ENCODE measurements around the gene C6orf62.
"Not testable (repeated sequence)": the region's sequence is repeated elsewhere in the genome, so short reads cannot be mapped to it uniquely, and the experiment has no call there.

Gene C6orf62

GRCh38 chr6:24761193-24761835 lies 42.4 kb upstream of the C6orf62 start:
- TF ChIP-seq CTCF (IDR thresholded peaks at IDR 0.05; ENCODE audit: extremely low read depth, missing control alignments) = no peak
- no peak for DNase-seq (ENCODE audit: low spot score)

GRCh38 chr6:24760210-24760609 lies 41.3 kb upstream of the C6orf62 start:
- no peak for DNase-seq (ENCODE audit: low spot score)
- TF ChIP-seq CTCF (IDR thresholded peaks at IDR 0.05; ENCODE audit: extremely low read depth, missing control alignments) = no peak

- no peak for DNase-seq (ENCODE audit: low spot score)
- no peak for TF ChIP-seq CTCF (IDR thresholded peaks at IDR 0.05; ENCODE audit: extremely low read depth, missing control alignments)
These were observed 40.8 kb upstream of the C6orf62 start for GRCh38 chr6:24759718-24760117.

GRCh38 chr6:24757611-24758010 lies 38.7 kb upstream of the C6orf62 start:
- no peak for TF ChIP-seq CTCF (IDR thresholded peaks at IDR 0.05; ENCODE audit: extremely low read depth, missing control alignments)
- no peak for DNase-seq (ENCODE audit: low spot score)

GRCh38 chr6:24755279-24755678 lies 36.3 kb upstream of the C6orf62 start:
- DNase-seq (ENCODE audit: low spot score) = no peak
- no peak for TF ChIP-seq CTCF (IDR thresholded peaks at IDR 0.05; ENCODE audit: extremely low read depth, missing control alignments)

GRCh38 chr6:24754378-24754777 lies 35.4 kb upstream of the C6orf62 start:
- DNase-seq (ENCODE audit: low spot score) = not testable (repeated sequence)

GRCh38 chr6:24753545-24753944 lies 34.6 kb upstream of the C6orf62 start:
- TF ChIP-seq CTCF (IDR thresholded peaks at IDR 0.05; ENCODE audit: extremely low read depth, missing control alignments) = no peak
- no peak for DNase-seq (ENCODE audit: low spot score)

GRCh38 chr6:24752917-24753492 lies 34.1 kb upstream of the C6orf62 start:
- no peak for TF ChIP-seq CTCF (IDR thresholded peaks at IDR 0.05; ENCODE audit: extremely low read depth, missing control alignments)
- DNase-seq (ENCODE audit: low spot score) = no peak
